HG03159 (cell line): Measurements from ENCODE around the gene INSC.

Source experiments
- ATAC-seq: cut with Tn5 transposase; IDR thresholded peaks from one replicate; pipeline ENCODE4 v1.9.1; 2021; ENCODE audit warnings: mild to moderate bottlenecking, moderate library complexity; ENCODE audit not compliant: unreplicated experiment

The INSC gene

GRCh38 chr11:15278128-15278527 is 163.4 kb downstream of the INSC start:
- no peak for ATAC-seq

- peak; percentile 63 for ATAC-seq
These were observed 165.7 kb downstream of the INSC start for GRCh38 chr11:15280393-15280792.

GRCh38 chr11:15282754-15283153 is 168.0 kb downstream of the INSC start:
- ATAC-seq: no peak

GRCh38 chr11:15286465-15286864 is 171.7 kb downstream of the INSC start:
- no peak for ATAC-seq

GRCh38 chr11:15288863-15289262 is 174.1 kb downstream of the INSC start:
- no peak for ATAC-seq

- ATAC-seq: no peak
These were observed 175.0 kb downstream of the INSC start for GRCh38 chr11:15289723-15290122.

- ATAC-seq: no peak
These were observed 177.2 kb downstream of the INSC start for GRCh38 chr11:15291885-15292284.

GRCh38 chr11:15293975-15294620 is 179.4 kb downstream of the INSC start:
- ATAC-seq: no peak

- ATAC-seq: no peak
These were observed 181.0 kb downstream of the INSC start for GRCh38 chr11:15295695-15296094.
